CD4-positive, alpha-beta T cell treated with Interleukin-15 for 4 hours (primary cell): ENCODE results near the gene SIRT5.
A peak's percentile ranks its signal among the peaks of the same experiment; 100 is the strongest.

Experiments used
- DNase-seq: peaks from one replicate; pipeline ENCODE4 v3.0.0-alpha.2; 2020; ENCODE audit warnings: low spot score

SIRT5 gene

GRCh38 chr6:13589801-13590200 lies 15.4 kb downstream of the SIRT5 start:
- no peak for DNase-seq

GRCh38 chr6:13590574-13591153 lies 16.3 kb downstream of the SIRT5 start:
- no peak for DNase-seq

DNA sequence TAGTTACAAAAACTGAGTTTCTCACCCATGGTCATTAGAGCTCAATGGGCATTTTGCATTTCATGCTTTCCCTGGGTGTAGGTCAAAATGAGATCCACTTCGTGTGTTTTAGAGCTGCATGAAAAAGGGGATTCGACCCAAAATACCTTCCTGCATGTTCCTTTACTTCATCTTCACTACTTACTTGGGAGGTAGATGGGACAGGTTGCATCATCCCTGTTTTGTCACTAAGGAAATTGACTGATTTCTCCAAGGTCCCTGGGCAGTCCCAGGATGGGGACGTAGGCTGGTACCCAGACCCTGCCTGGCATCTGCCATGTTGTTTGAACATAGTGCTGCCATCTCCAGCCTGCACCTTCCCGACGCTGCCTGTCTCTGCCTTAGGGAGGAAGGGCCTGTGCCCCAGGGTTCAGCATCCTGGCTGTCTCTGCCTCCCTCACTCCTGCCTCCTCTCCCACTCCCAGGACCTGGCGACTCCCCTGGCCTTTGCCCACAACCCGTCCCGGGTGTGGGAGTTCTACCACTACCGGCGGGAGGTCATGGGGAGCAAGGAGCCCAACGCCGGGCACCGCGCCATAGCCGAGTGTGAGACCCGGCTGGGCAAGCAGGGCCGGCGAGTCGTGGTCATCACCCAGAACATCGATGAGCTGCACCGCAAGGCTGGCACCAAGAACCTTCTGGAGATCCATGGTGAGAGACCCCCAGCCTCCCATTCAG lies 17.0 kb downstream of the SIRT5 start:
- DNase-seq, result no peak

- DNase-seq, result no peak
Observed at GRCh38 chr6:13593103-13593502, 18.7 kb downstream of the SIRT5 start.

- DNase-seq, result no peak
Observed at GRCh38 chr6:13593720-13594119, 19.3 kb downstream of the SIRT5 start.

GRCh38 chr6:13597073-13597472 lies 22.7 kb downstream of the SIRT5 start:
- no peak for DNase-seq

DNA sequence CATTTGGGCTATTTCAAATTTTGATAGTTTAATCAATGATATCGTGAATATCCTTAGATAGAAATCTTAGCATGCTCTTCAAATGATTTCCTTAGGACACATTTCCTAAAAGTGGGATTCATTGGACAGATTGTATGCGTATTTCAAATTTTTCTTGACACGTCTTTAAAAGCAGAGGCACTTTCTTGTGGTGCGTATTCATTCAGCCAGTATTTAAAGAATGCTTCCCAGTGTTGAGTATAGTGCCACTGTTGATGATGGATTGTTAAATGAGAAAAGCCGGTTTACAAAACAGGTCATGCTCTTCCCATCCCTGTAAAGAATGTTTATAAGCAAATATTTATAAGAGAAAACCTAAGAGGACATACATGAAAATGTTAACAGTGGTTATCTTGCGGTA lies 25.6 kb downstream of the SIRT5 start:
- no peak for DNase-seq

GRCh38 chr6:13604135-13604534 lies 29.7 kb downstream of the SIRT5 start:
- no peak for DNase-seq

- no peak for DNase-seq
Observed at GRCh38 chr6:13604546-13605416, 30.4 kb downstream of the SIRT5 start.

DNA sequence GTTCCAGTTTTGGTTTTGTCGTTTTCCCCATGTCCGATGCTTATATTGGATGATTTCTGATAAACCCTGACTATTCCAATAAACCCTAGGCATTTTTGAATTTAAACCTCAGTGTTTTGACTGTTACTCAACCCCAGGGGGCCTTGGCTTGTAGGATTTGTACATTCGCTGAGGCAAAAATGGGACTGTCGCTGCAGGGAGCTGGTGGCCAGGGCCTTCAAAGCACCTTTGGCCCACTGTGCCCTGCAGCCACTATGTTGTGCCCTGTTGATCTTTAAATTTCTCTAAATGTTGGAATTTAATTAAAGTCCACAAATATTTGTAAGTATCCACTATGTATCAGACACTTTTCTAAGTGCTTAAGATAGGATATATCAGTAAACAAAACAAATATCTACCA lies 31.2 kb downstream of the SIRT5 start:
- no peak for DNase-seq

DNA sequence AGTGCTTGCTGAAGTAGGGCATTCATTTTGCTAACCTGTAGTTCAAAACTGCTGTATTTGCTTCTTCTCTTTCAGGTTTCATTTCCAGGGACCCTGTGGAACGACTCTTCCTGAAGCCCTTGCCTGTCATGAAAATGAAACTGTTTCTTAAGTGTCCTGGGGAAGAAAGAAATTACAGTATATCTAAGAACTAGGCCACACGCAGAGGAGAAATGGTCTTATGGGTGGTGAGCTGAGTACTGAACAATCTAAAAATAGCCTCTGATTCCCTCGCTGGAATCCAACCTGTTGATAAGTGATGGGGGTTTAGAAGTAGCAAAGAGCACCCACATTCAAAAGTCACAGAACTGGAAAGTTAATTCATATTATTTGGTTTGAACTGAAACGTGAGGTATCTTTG lies 37.3 kb downstream of the SIRT5 start:
- DNase-seq, result no peak

GRCh38 chr6:13613029-13613594 lies 38.7 kb downstream of the SIRT5 start:
- no peak for DNase-seq

- DNase-seq, result peak; percentile 1
Observed at GRCh38 chr6:13614126-13614925, 39.9 kb downstream of the SIRT5 start.

- DNase-seq, result peak; percentile 98
Observed at GRCh38 chr6:13614926-13615791, 40.8 kb downstream of the SIRT5 start, which contains the start of gene NOL7. Gene NOL7, plus strand, starts transcription at chr6:13615335. Its CDS starts 24 bp downstream, at chr6:13615359.

DNA sequence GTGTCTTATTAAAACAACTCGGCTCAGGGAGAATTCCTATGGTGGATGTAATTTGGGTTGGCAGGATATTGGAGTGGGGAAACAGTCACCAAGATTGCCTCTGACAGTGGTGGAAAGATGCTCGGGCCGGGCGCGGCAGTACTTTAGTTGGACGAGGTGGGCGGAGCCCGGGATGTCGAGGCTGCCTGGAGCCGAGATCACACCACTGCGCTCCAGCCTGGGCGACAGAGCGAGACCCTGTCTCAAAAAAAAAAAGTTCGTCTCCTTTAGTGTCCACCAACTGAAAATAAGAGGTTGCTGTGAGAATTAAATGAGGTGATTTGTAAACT lies 41.4 kb downstream of the SIRT5 start:
- peak; percentile 34 for DNase-seq

DNA sequence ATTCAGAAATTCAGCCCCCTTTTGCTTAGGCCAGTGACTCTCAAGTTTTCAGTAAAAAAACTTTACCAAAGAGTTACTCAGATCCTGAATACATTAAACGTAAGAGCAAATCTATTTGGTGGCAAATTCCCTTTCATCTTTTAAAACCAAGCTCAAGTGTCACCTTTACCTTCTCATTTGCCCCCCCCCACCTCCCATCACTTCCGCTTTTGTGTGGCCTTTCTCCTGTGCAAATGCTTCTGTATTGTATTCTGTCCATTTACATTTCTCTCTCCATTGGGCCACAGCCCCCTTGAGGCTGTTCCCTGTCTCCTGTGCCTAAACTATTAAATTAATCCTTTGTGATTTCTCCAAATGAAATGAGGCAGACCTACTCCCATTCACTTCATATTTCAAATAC lies 42.7 kb downstream of the SIRT5 start:
- DNase-seq, result no peak

DNA sequence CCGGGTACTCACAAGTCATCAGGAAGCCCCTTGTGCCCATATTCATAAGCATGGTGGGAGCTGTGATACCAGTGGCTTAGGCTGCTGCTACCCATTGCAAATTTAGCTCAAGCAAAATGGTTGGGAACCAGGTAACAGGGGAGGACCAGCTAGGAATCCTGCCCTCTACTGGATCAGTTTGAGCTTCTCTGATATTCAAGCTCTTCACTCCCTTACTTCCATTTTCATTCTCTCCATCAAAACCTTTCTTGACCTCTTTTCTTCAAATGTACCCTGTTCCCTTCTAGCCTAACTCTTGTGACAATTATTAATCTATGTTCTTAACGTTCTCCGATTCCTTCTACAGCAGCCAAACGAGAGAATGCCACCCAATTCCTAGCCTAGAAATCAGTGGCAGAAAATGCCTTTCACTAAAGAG lies 50.5 kb downstream of the SIRT5 start:
- peak; percentile 32 for DNase-seq

GRCh38 chr6:13629459-13630116 lies 55.2 kb downstream of the SIRT5 start:
- DNase-seq, result no peak

DNA sequence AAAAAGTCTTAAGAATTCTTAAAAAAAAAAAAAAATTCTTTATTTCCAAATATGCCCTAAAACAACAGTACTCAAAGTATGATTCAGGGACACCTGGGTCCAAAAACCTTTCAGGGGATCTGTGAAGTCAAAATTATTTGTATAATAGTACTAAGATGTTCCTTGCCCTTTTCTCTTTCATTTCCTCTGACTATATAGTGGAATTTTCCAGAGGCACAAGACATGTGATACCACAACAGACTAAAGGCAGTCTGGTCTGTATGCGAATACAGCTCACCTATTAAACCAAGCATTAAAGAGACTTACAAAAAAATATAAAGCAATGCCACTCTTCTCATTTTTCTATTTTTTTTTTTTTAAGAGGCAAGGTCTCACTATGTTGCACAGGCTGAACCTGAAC lies 56.1 kb downstream of the SIRT5 start:
- no peak for DNase-seq

DNA sequence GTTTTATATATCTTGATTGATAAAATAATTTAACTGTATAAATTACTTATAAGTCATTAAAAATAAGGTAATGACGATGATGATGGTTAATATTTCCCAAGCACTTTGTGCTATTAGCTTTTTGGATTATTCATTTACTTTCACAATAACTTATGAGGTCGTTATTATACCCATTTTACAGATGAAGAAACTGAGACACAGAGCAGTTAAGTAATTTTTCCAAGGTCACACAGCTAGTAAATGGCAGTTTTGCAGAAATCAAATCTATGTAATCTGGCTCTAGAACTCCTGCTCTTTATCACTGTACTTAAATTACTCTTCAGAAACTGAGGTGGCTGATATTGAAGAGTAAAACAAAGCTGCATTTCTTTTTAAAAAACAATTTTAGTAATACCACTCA lies 58.9 kb downstream of the SIRT5 start:
- DNase-seq, result no peak
